Mesothelial cell of epicardium (in vitro differentiated cells): Measurements from ENCODE around the gene SFMBT2. TPM values are rescaled to one million over a fixed set of nuclear protein-coding genes. Genes with fewer than 3 reads are reported as not detected.

Experiments used
- DNase-seq, 2 experiments: peaks; one replicate each; pipeline ENCODE4 v3.0.0; 2021; ENCODE audit warnings: low spot score in 2 of 2; ENCODE audit not compliant: unreplicated experiment in 2 of 2
- H3K27ac Mint-ChIP-seq: 2 replicates; pipeline ENCODE4 v1.8.0; 2021; ENCODE audit warnings: mixed read lengths
- H3K27me3 Mint-ChIP-seq: 2 replicates; pipeline ENCODE4 v1.8.0; 2021; ENCODE audit warnings: low read depth, mixed read lengths
- H3K36me3 Mint-ChIP-seq: 2 replicates; pipeline ENCODE4 v1.8.0; 2021; ENCODE audit warnings: mixed read lengths
- H3K4me1 Mint-ChIP-seq: 2 replicates; pipeline ENCODE4 v1.8.0; 2021; ENCODE audit warnings: mixed read lengths
- H3K4me3 Mint-ChIP-seq: 2 replicates; pipeline ENCODE4 v1.8.0; 2021; ENCODE audit warnings: mild to moderate bottlenecking, moderate library complexity, mixed read lengths
- H3K9me3 Mint-ChIP-seq: 2 replicates; pipeline ENCODE4 v1.8.0; 2021; ENCODE audit warnings: mixed read lengths
- total RNA-seq: library from RNA; stranded (reverse); gene quantifications from 3 replicates; pipeline ENCODE4 v1.2.1, GENCODE V29; 2021
- TF ChIP-seq, protein P1 (sequence below): fragments of 200-600 bp; sonication (generic); IDR thresholded peaks from one replicate; pipeline ENCODE4 v1.5.0; 2021; ENCODE audit warnings: antibody characterized with exemption; ENCODE audit not compliant: unreplicated experiment

The SFMBT2 gene
- total RNA-seq, 1 donor from 2014 or later = 2.3 TPM

- TF ChIP-seq, protein P1, sequence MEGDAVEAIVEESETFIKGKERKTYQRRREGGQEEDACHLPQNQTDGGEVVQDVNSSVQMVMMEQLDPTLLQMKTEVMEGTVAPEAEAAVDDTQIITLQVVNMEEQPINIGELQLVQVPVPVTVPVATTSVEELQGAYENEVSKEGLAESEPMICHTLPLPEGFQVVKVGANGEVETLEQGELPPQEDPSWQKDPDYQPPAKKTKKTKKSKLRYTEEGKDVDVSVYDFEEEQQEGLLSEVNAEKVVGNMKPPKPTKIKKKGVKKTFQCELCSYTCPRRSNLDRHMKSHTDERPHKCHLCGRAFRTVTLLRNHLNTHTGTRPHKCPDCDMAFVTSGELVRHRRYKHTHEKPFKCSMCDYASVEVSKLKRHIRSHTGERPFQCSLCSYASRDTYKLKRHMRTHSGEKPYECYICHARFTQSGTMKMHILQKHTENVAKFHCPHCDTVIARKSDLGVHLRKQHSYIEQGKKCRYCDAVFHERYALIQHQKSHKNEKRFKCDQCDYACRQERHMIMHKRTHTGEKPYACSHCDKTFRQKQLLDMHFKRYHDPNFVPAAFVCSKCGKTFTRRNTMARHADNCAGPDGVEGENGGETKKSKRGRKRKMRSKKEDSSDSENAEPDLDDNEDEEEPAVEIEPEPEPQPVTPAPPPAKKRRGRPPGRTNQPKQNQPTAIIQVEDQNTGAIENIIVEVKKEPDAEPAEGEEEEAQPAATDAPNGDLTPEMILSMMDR = no peak
- no peaks in the 10 kb centered on the region for H3K36me3 Mint-ChIP-seq
- DNase-seq = no peak
- H3K4me3 Mint-ChIP-seq = no peak overlapping the region
- H3K9me3 Mint-ChIP-seq = no peaks in the 10 kb centered on the region
- peaks cover 5% of the 10 kb centered on the region for H3K4me1 Mint-ChIP-seq
- peaks cover 75% of the 10 kb centered on the region for H3K27me3 Mint-ChIP-seq
- H3K27ac Mint-ChIP-seq = no peak overlapping the region
Measured at GRCh38 chr10:7277432-7277831, 133.4 kb downstream of the SFMBT2 start.

DNA sequence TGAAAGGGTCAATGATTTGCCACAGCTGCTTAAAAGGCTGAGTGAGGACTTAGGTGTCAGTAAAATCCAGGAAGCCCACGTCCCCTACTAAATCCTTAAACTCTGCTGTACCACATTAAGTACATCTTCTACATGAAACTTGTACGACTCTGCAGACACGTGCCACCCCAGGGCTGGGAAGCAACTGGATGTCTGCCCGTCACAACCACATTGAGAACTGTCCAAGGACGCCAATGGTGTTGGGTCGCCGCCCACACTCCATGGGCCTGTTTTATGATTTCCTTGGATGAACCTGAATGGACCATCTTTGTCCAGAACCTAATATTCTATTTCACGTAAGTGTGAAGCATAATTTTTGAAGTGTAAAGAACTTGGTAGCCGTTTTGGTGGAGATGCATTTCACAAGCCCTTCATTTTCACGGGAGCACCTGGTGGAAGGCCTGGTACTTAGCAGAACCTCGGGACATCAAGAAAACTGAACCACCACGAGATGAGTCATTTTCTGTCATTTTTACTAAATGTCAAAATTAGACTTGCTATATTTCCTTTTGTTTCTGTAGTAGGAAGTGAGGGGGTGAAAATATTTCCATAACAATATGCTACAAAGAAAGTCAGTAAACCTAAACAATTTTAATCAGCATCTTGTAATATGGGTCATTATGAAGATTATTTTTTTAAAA, 134.9 kb downstream of the SFMBT2 start:
- H3K27ac Mint-ChIP-seq = no peak overlapping the region
- no peaks in the 10 kb centered on the region for H3K9me3 Mint-ChIP-seq

DNA sequence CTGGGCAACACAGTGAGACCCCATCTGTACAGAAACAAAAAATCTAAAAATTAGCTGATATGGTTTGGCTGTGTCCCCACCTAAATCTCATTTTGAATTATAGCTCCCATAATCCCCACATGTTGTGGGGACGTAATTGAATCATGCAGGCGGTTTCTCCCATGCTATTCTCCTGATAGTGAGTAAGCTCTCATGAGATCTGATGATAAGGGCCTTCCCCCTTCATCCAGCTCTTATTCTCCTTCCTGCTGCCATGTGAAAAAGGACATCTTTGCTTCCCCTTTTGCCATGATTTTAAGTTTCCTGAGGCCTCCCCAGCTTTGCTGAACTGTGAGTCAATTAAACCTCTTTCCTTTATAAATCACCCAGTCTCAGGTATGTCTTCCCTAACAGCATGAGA, 136.5 kb downstream of the SFMBT2 start:
- TF ChIP-seq, protein P1 = no peak
- Mint-ChIP-seq H3K4me3 (no peak overlapping the region), H3K27ac (no peak overlapping the region), H3K4me1 (peaks cover 7% of the 10 kb centered on the region), H3K9me3 (no peaks in the 10 kb centered on the region), H3K36me3 (no peaks in the 10 kb centered on the region), H3K27me3 (peaks cover 65% of the 10 kb centered on the region)
- DNase-seq = no peak

More for the DNA sequence above, 134.9 kb downstream of the SFMBT2 start:
- Mint-ChIP-seq H3K4me1 (peaks cover 5% of the 10 kb centered on the region), H3K36me3 (no peaks in the 10 kb centered on the region), H3K27me3 (peaks cover 72% of the 10 kb centered on the region), H3K4me3 (no peak overlapping the region)
- DNase-seq = no peak
- TF ChIP-seq, protein P1 = no peak

GRCh38 chr10:7272008-7272407, 138.8 kb downstream of the SFMBT2 start:
- no peaks in the 10 kb centered on the region for H3K9me3 Mint-ChIP-seq
- TF ChIP-seq, protein P1 = no peak
- no peaks in the 10 kb centered on the region for H3K36me3 Mint-ChIP-seq
- peaks cover 60% of the 10 kb centered on the region for H3K27me3 Mint-ChIP-seq
- peaks cover 9% of the 10 kb centered on the region for H3K4me1 Mint-ChIP-seq
- no peak overlapping the region for H3K27ac Mint-ChIP-seq
- no peak overlapping the region for H3K4me3 Mint-ChIP-seq
- no peak for DNase-seq

GRCh38 chr10:7269988-7270387, 140.8 kb downstream of the SFMBT2 start:
- H3K36me3 Mint-ChIP-seq = no peaks in the 10 kb centered on the region
- H3K27me3 Mint-ChIP-seq = peaks cover 57% of the 10 kb centered on the region
- no peak for DNase-seq
- no peak overlapping the region for H3K4me3 Mint-ChIP-seq
- no peaks in the 10 kb centered on the region for H3K9me3 Mint-ChIP-seq
- TF ChIP-seq, protein P1 = no peak
- peaks cover 5% of the 10 kb centered on the region for H3K4me1 Mint-ChIP-seq
- no peak overlapping the region for H3K27ac Mint-ChIP-seq
